Limb (tissue), 2 donors: ENCODE measurements around the gene CACNA1D.
"Not testable (repeated sequence)": the region's sequence is repeated elsewhere in the genome, so short reads cannot be mapped to it uniquely, and the experiment has no call there.

Source experiments
- DNase-seq, 2 donors: peaks; one replicate each; pipeline ENCODE4 v3.0.0-alpha.2; 2016; ENCODE audit errors: extremely low spot score in 2 of 2

CACNA1D gene

GRCh38 chr3:53571264-53571663 lies 76.9 kb downstream of the CACNA1D start:
- DNase-seq = no peak

GRCh38 chr3:53572184-53572583 lies 77.8 kb downstream of the CACNA1D start:
- not testable (repeated sequence) for DNase-seq

GRCh38 chr3:53577506-53577905 lies 83.1 kb downstream of the CACNA1D start:
- no peak for DNase-seq

GRCh38 chr3:53579636-53580035 lies 85.2 kb downstream of the CACNA1D start:
- DNase-seq = no peak

GRCh38 chr3:53581671-53582070 lies 87.3 kb downstream of the CACNA1D start:
- DNase-seq = no peak

GRCh38 chr3:53583161-53583690 lies 88.8 kb downstream of the CACNA1D start:
- no peak for DNase-seq

- DNase-seq = no peak
Measured at GRCh38 chr3:53585049-53585448, 90.6 kb downstream of the CACNA1D start.

GRCh38 chr3:53585627-53586026 lies 91.2 kb downstream of the CACNA1D start:
- DNase-seq = no peak

- DNase-seq = no peak
Measured at GRCh38 chr3:53588122-53588521, 93.7 kb downstream of the CACNA1D start.

- DNase-seq = no peak
Measured at GRCh38 chr3:53589201-53589600, 94.8 kb downstream of the CACNA1D start.

- DNase-seq = no peak
Measured at GRCh38 chr3:53589806-53590205, 95.4 kb downstream of the CACNA1D start.

- no peak for DNase-seq
Measured at GRCh38 chr3:53590606-53591005, 96.2 kb downstream of the CACNA1D start.

- DNase-seq = no peak
Measured at GRCh38 chr3:53591646-53592045, 97.2 kb downstream of the CACNA1D start.

GRCh38 chr3:53592862-53593261 lies 98.5 kb downstream of the CACNA1D start:
- no peak for DNase-seq

GRCh38 chr3:53593611-53594010 lies 99.2 kb downstream of the CACNA1D start:
- no peak for DNase-seq

GRCh38 chr3:53594276-53594675 lies 99.9 kb downstream of the CACNA1D start:
- no peak for DNase-seq

GRCh38 chr3:53595660-53596059 lies 101.2 kb downstream of the CACNA1D start:
- no peak for DNase-seq

- DNase-seq = no peak
Measured at GRCh38 chr3:53597136-53597915, 102.9 kb downstream of the CACNA1D start.

- no peak for DNase-seq
Measured at GRCh38 chr3:53599771-53600170, 105.4 kb downstream of the CACNA1D start.

GRCh38 chr3:53602866-53603265 lies 108.5 kb downstream of the CACNA1D start:
- DNase-seq = no peak

- no peak for DNase-seq
Measured at GRCh38 chr3:53604232-53604631, 109.8 kb downstream of the CACNA1D start.

- DNase-seq = no peak
Measured at GRCh38 chr3:53606793-53607192, 112.4 kb downstream of the CACNA1D start.

- DNase-seq = no peak
Measured at GRCh38 chr3:53612508-53612907, 118.1 kb downstream of the CACNA1D start.
